H1 (cell line): ENCODE data around the gene AFF1.

Experiments
- CHD7 ChIP-seq: fragments of 300-600 bp; sonication (generic); IDR thresholded peaks from 2 replicates; pipeline ENCODE4 v1.7.1; 2012; ENCODE audit warnings: low read length, moderate library complexity, mild to moderate bottlenecking, inconsistent platforms; ENCODE audit not compliant: insufficient replicate concordance
- CTCF ChIP-seq, 3 experiments: IDR thresholded peaks; 1 replicate in 2 of 3; 2 replicates in 1 of 3; pipeline versions ENCODE4 v1.5.1 to v1.6.1; 2011; ENCODE audit warnings: low read length in 3 of 3, mild to moderate bottlenecking in 3 of 3, inconsistent platforms in 2 of 3, low read depth in 1 of 3, moderate library complexity in 1 of 3; ENCODE audit not compliant: insufficient read depth in 1 of 3; ENCODE audit errors: control extremely low read depth in 1 of 3
- EP300 ChIP-seq, 2 experiments: IDR thresholded peaks; 1 replicate in 1 of 2; 2 replicates in 1 of 2; pipeline ENCODE4 v1.6.1; 2011 to 2012; ENCODE audit warnings: low read depth in 2 of 2, low read length in 2 of 2, mild to moderate bottlenecking in 2 of 2, borderline replicate concordance in 1 of 2, inconsistent platforms in 1 of 2, moderate library complexity in 1 of 2
- JUN ChIP-seq: IDR thresholded peaks from 2 replicates; pipeline ENCODE4 v1.6.1; 2011; ENCODE audit warnings: low read depth, mild to moderate bottlenecking, improper control_type of control experiment, low read length
- MAX ChIP-seq: IDR thresholded peaks from 2 replicates; pipeline ENCODE4 v1.6.1; 2012; ENCODE audit warnings: inconsistent platforms
- SIX5 ChIP-seq: IDR thresholded peaks from 2 replicates; pipeline ENCODE4 v1.6.1; 2011; ENCODE audit warnings: mild to moderate bottlenecking, low read depth, low read length
- SP4 ChIP-seq: IDR thresholded peaks from 2 replicates; pipeline ENCODE4 v1.6.1; 2012; ENCODE audit warnings: low read length, inconsistent platforms
- TAF1 ChIP-seq: IDR thresholded peaks from 2 replicates; pipeline ENCODE4 v1.6.1; 2011; ENCODE audit warnings: mild to moderate bottlenecking, low read depth, low read length
- TEAD4 ChIP-seq: IDR thresholded peaks from 2 replicates; pipeline ENCODE4 v1.6.1; 2012; ENCODE audit warnings: low read depth, low read length, inconsistent platforms, mixed read lengths
- YY1 ChIP-seq: IDR thresholded peaks from 2 replicates; pipeline ENCODE4 v1.6.1; 2011; ENCODE audit warnings: low read depth, mild to moderate bottlenecking, low read length

GRCh38 chr4:87025614-87026041 lies 90.8 kb downstream of the AFF1 start:
- TF ChIP-seq MAX (no peak), CHD7 (no peak), CTCF (IDR thresholded peaks at IDR 0.05; ENCODE audit: control extremely low read depth in 1 of 3, insufficient read depth in 1 of 3, low read depth in 1 of 3, low read length in 3 of 3) (no peak), TAF1 (no peak), EP300 (IDR thresholded peaks at IDR 0.05; ENCODE audit: borderline replicate concordance in 1 of 2, low read depth in 2 of 2, low read length in 2 of 2) (no peak), SIX5 (no peak), YY1 (no peak), TEAD4 (no peak), JUN (no peak), SP4 (no peak)
